Fibroblast of lung (primary cell): ENCODE results near the gene CHST11.

ENCODE experiments used
- EZH2 ChIP-seq: IDR thresholded peaks from 2 replicates; pipeline ENCODE4 v1.5.1; 2012; ENCODE audit warnings: low read length, control low read depth, mild to moderate bottlenecking; ENCODE audit errors: missing control alignments
- TF ChIP-seq, protein P1 (sequence below), 2 donors: IDR thresholded peaks in 1 of 2; conservative IDR thresholded peaks in 1 of 2; 1 replicate in 1 of 2; 2 replicates in 1 of 2; pipeline ENCODE4 v1.5.1; 2011 to 2012; ENCODE audit warnings: low read length in 2 of 2, control low read depth in 1 of 2, inconsistent platforms in 1 of 2, low read depth in 1 of 2, mild to moderate bottlenecking in 1 of 2

DNA sequence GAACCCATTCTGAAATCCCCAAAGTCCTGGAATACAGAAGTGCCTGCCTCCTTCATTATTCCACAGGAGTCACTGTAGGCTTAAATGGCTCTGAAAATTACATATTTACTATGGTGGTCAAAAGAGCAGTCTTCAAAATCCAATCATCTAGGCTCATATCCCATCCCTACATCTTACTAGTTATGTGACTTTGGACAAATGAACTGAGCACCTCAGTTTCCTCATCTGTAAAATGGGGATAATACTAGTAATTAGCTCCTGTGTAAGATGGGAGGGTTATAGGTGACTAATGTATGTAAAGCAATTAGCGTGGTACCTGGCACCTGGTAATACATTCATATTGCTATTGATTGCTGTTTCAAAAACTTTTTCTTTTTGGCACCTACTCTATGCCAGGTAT, 243.6 kb downstream of the CHST11 start:
- TF ChIP-seq, protein P1, sequence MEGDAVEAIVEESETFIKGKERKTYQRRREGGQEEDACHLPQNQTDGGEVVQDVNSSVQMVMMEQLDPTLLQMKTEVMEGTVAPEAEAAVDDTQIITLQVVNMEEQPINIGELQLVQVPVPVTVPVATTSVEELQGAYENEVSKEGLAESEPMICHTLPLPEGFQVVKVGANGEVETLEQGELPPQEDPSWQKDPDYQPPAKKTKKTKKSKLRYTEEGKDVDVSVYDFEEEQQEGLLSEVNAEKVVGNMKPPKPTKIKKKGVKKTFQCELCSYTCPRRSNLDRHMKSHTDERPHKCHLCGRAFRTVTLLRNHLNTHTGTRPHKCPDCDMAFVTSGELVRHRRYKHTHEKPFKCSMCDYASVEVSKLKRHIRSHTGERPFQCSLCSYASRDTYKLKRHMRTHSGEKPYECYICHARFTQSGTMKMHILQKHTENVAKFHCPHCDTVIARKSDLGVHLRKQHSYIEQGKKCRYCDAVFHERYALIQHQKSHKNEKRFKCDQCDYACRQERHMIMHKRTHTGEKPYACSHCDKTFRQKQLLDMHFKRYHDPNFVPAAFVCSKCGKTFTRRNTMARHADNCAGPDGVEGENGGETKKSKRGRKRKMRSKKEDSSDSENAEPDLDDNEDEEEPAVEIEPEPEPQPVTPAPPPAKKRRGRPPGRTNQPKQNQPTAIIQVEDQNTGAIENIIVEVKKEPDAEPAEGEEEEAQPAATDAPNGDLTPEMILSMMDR (conservative IDR thresholded peaks at IDR 0.05 in 1 of 2, IDR thresholded peaks at IDR 0.05 in 1 of 2; ENCODE audit: low read depth in 1 of 2, low read length in 2 of 2), result no peak
- no peak for TF ChIP-seq EZH2
